ENCODE results near the gene SLC2A13. TPM values are rescaled to one million over a fixed set of nuclear protein-coding genes. Genes with fewer than 3 reads are reported as not detected.

SLC2A13 gene
- total RNA-seq, 3 donors from 2014 or later = 2.4 to 3.6 (median 3.2) TPM

GRCh38 chr12:40013847-40014246, 92.0 kb downstream of the SLC2A13 start:
- peaks cover 12% of the 10 kb centered on the region for H3K4me1 Mint-ChIP-seq (ENCODE audit: low read depth)
- no peaks in the 10 kb centered on the region for H3K27me3 Mint-ChIP-seq (ENCODE audit: low read depth)
- H3K36me3 Mint-ChIP-seq (ENCODE audit: insufficient read depth) = no peaks in the 10 kb centered on the region
- no peak overlapping the region for H3K4me3 Mint-ChIP-seq
- ATAC-seq (no peak), DNase-seq (no peak)
- no peaks in the 10 kb centered on the region for H3K9me3 Mint-ChIP-seq

DNA sequence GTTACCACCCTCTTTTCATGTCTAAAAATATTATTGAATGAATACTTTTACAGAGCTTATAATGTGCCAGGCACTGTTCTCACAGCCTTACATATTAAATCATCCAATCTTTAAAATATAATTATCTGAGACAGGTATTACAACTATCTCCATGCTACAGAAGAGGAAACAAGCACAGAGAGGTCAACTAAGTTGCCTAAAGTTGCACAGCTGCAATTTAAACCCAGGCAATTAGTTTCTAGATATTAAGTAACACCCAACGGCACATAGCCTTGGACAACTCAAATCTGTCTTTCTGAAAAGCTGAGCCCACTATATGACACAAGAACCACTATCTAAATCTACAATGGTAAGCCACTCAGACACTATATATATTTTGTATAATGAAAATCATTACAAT, 92.6 kb downstream of the SLC2A13 start:
- DNase-seq (no peak), ATAC-seq (no peak)
- Mint-ChIP-seq H3K36me3 (ENCODE audit: insufficient read depth) (no peaks in the 10 kb centered on the region), H3K27me3 (ENCODE audit: low read depth) (no peaks in the 10 kb centered on the region), H3K4me3 (no peak overlapping the region), H3K4me1 (ENCODE audit: low read depth) (peaks cover 12% of the 10 kb centered on the region), H3K9me3 (no peaks in the 10 kb centered on the region)

DNA sequence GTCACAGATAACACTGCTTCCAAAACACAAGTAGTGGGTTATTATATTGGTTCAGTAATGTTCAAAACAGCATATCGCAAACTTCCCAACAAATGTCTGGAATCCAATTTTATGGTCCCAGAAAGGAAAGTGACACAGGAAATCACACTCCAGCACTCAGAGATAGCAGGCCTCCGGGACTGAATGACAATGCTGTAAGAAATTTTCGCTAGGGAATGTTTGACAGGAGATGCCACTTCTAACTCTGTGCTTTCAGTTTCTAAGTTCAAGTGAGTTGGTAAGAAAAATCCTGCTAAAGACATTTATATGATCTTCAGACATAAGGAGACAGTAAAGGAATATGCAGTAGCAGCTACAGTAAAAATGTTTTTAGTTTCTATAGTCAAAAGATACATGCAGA, 93.2 kb downstream of the SLC2A13 start:
- DNase-seq (no peak), ATAC-seq (no peak)
- no peaks in the 10 kb centered on the region for H3K27me3 Mint-ChIP-seq (ENCODE audit: low read depth)
- peaks cover 12% of the 10 kb centered on the region for H3K4me1 Mint-ChIP-seq (ENCODE audit: low read depth)
- no peak overlapping the region for H3K4me3 Mint-ChIP-seq
- H3K36me3 Mint-ChIP-seq (ENCODE audit: insufficient read depth) = no peaks in the 10 kb centered on the region
- no peaks in the 10 kb centered on the region for H3K9me3 Mint-ChIP-seq

- DNase-seq (no peak), ATAC-seq (no peak)
- no peaks in the 10 kb centered on the region for H3K27me3 Mint-ChIP-seq (ENCODE audit: low read depth)
- H3K4me1 Mint-ChIP-seq (ENCODE audit: low read depth) = peaks cover 12% of the 10 kb centered on the region
- H3K4me3 Mint-ChIP-seq = peak overlapping the region; percentile 47
- no peaks in the 10 kb centered on the region for H3K9me3 Mint-ChIP-seq
- no peaks in the 10 kb centered on the region for H3K36me3 Mint-ChIP-seq (ENCODE audit: insufficient read depth)
Observed at GRCh38 chr12:40011775-40012129, 94.1 kb downstream of the SLC2A13 start.

- Mint-ChIP-seq H3K9me3 (no peaks in the 10 kb centered on the region), H3K4me3 (peak overlapping the region; percentile 47), H3K36me3 (ENCODE audit: insufficient read depth) (no peaks in the 10 kb centered on the region), H3K4me1 (ENCODE audit: low read depth) (peaks cover 12% of the 10 kb centered on the region), H3K27me3 (ENCODE audit: low read depth) (no peaks in the 10 kb centered on the region)
- DNase-seq = peak; percentile 39
- ATAC-seq = peak; percentile 82 to 89
Observed at GRCh38 chr12:40010899-40011774, 94.7 kb downstream of the SLC2A13 start.

GRCh38 chr12:40002178-40003169, 103.4 kb downstream of the SLC2A13 start:
- Mint-ChIP-seq H3K4me1 (ENCODE audit: low read depth) (no peaks in the 10 kb centered on the region), H3K4me3 (no peak overlapping the region), H3K36me3 (ENCODE audit: insufficient read depth) (peaks cover 16% of the 10 kb centered on the region), H3K9me3 (peaks cover 24% of the 10 kb centered on the region), H3K27me3 (ENCODE audit: low read depth) (no peaks in the 10 kb centered on the region)
- DNase-seq = no peak
- no peak for ATAC-seq

- H3K9me3 Mint-ChIP-seq = peaks cover 29% of the 10 kb centered on the region
Observed at GRCh38 chr12:40001406-40001805, 104.5 kb downstream of the SLC2A13 start.

DNA sequence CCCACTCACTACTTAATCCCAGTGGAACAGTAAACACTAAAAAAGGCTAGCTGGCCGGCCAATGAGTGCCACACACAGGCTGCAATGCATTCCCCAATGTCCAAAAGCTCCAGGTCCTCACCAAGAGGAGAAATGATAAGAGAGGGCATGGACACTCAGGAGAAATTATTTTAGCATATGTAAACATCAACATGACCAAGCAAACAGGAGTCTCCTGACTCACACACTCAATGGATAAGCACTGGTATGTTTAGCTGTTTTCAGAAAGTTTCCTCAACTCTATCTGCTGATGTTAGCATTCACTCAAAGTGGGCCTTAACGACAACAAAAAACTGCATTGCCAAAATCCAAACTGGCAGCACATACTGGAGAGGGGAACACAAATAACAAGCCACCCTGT, 105.0 kb downstream of the SLC2A13 start:
- Mint-ChIP-seq H3K9me3 (peaks cover 32% of the 10 kb centered on the region), H3K27me3 (ENCODE audit: low read depth) (no peaks in the 10 kb centered on the region), H3K36me3 (ENCODE audit: insufficient read depth) (peaks cover 21% of the 10 kb centered on the region), H3K4me1 (ENCODE audit: low read depth) (no peaks in the 10 kb centered on the region), H3K4me3 (no peak overlapping the region)
- DNase-seq (no peak), ATAC-seq (no peak)

More at GRCh38 chr12:40001406-40001805, 104.5 kb downstream of the SLC2A13 start:
- peaks cover 19% of the 10 kb centered on the region for H3K36me3 Mint-ChIP-seq (ENCODE audit: insufficient read depth)
- no peaks in the 10 kb centered on the region for H3K4me1 Mint-ChIP-seq (ENCODE audit: low read depth)
- H3K27me3 Mint-ChIP-seq (ENCODE audit: low read depth) = no peaks in the 10 kb centered on the region
- H3K4me3 Mint-ChIP-seq = no peak overlapping the region
- DNase-seq (no peak), ATAC-seq (no peak)

DNA sequence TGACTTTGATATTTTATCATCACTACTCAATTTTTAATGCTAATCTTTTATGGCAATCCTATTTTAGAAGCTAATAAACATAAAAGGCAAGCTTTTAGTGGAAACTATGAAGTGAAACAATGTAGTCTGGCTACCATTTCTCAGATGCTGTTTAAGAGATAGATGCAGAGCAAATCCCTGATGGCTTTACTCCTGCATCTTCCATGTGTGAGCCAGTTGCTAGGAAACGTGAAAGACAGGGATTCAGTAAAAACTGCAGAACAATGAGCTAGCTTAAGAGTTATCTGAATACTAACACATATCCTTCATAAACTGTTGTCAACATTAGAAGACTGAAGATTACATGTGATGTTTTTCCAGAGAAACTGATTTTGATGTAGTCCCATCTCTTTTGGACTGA, 112.6 kb downstream of the SLC2A13 start:
- DNase-seq = no peak
- Mint-ChIP-seq H3K36me3 (ENCODE audit: insufficient read depth) (peaks cover 7% of the 10 kb centered on the region), H3K27me3 (ENCODE audit: low read depth) (no peaks in the 10 kb centered on the region), H3K4me3 (no peak overlapping the region), H3K4me1 (ENCODE audit: low read depth) (no peaks in the 10 kb centered on the region), H3K9me3 (peaks cover 15% of the 10 kb centered on the region)
- ATAC-seq = no peak

GRCh38 chr12:39990122-39991101, 115.5 kb downstream of the SLC2A13 start:
- DNase-seq (peak; percentile 46), ATAC-seq (peak; percentile 80 to 84)
- H3K4me1 Mint-ChIP-seq (ENCODE audit: low read depth) = no peaks in the 10 kb centered on the region
- no peak overlapping the region for H3K4me3 Mint-ChIP-seq
- H3K9me3 Mint-ChIP-seq = no peaks in the 10 kb centered on the region
- no peaks in the 10 kb centered on the region for H3K36me3 Mint-ChIP-seq (ENCODE audit: insufficient read depth)
- H3K27me3 Mint-ChIP-seq (ENCODE audit: low read depth) = no peaks in the 10 kb centered on the region

- Mint-ChIP-seq H3K4me1 (ENCODE audit: low read depth) (no peaks in the 10 kb centered on the region), H3K4me3 (no peak overlapping the region), H3K36me3 (ENCODE audit: insufficient read depth) (no peaks in the 10 kb centered on the region), H3K27me3 (ENCODE audit: low read depth) (no peaks in the 10 kb centered on the region), H3K9me3 (no peaks in the 10 kb centered on the region)
- no peak for DNase-seq
- no peak for ATAC-seq
Observed at GRCh38 chr12:39989501-39989900, 116.4 kb downstream of the SLC2A13 start.

GRCh38 chr12:39988574-39988973, 117.3 kb downstream of the SLC2A13 start:
- no peaks in the 10 kb centered on the region for H3K4me1 Mint-ChIP-seq (ENCODE audit: low read depth)
- H3K27me3 Mint-ChIP-seq (ENCODE audit: low read depth) = no peaks in the 10 kb centered on the region
- no peaks in the 10 kb centered on the region for H3K9me3 Mint-ChIP-seq
- no peak overlapping the region for H3K4me3 Mint-ChIP-seq
- no peaks in the 10 kb centered on the region for H3K36me3 Mint-ChIP-seq (ENCODE audit: insufficient read depth)
- no peak for ATAC-seq
- no peak for DNase-seq

- Mint-ChIP-seq H3K4me1 (ENCODE audit: low read depth) (no peaks in the 10 kb centered on the region), H3K36me3 (ENCODE audit: insufficient read depth) (no peaks in the 10 kb centered on the region), H3K27me3 (ENCODE audit: low read depth) (no peaks in the 10 kb centered on the region), H3K9me3 (no peaks in the 10 kb centered on the region), H3K4me3 (no peak overlapping the region)
- DNase-seq = no peak
- ATAC-seq = no peak
Observed at GRCh38 chr12:39986674-39987073, 119.2 kb downstream of the SLC2A13 start.

- no peaks in the 10 kb centered on the region for H3K4me1 Mint-ChIP-seq (ENCODE audit: low read depth)
- H3K36me3 Mint-ChIP-seq (ENCODE audit: insufficient read depth) = no peaks in the 10 kb centered on the region
- H3K4me3 Mint-ChIP-seq = no peak overlapping the region
- no peak for DNase-seq
- ATAC-seq = no peak
- H3K9me3 Mint-ChIP-seq = no peaks in the 10 kb centered on the region
- H3K27me3 Mint-ChIP-seq (ENCODE audit: low read depth) = no peaks in the 10 kb centered on the region
Observed at GRCh38 chr12:39984670-39985069, 121.2 kb downstream of the SLC2A13 start.

Measured in activated T-cell treated with anti-CD3 and anti-CD28 coated beads, Interleukin-2, amount 50 U/mL, for 4 hours (primary cell).